ENCODE results near the gene ABCC11. TPM values are rescaled to one million over a fixed set of nuclear protein-coding genes. Genes with fewer than 3 reads are reported as not detected.

The ABCC11 gene
- total and polyA plus RNA-seq, 2 of the 4 experiments (the other 2 are of a cell fraction): 0.09 to 0.18 TPM

- ATAC-seq (ENCODE audit: low read depth): no peak
- no TSS peak for BruUV-seq (replicated peaks)
- no peaks in the 10 kb centered on the region for H3K27me3 ChIP-seq (ENCODE audit: control insufficient read depth, insufficient read depth, low read length)
- intact Hi-C loops (cut with micrococcal nuclease): no loop called here
- H3K4me1 ChIP-seq (ENCODE audit: control insufficient read depth, insufficient read depth, low read length): peaks cover 2% of the 10 kb centered on the region
- no peak for DNase-seq
- no peak overlapping the region for H3K9ac ChIP-seq (ENCODE audit: low read depth, low read length)
- no peak overlapping the region for H3K23ac ChIP-seq (ENCODE audit: low read depth, low read length)
- no peak overlapping the region for H2BK20ac ChIP-seq (ENCODE audit: low read depth, low read length)
- H2AK9ac ChIP-seq (replicated peaks; ENCODE audit: low read depth, low read length, poor library complexity): no peak overlapping the region
- dilution Hi-C loops (cut with HindIII; ENCODE audit: low sequenced_read_pairs, unreplicated experiment): no loop called here
- no peak overlapping the region for H4K91ac ChIP-seq (ENCODE audit: insufficient read depth, low read depth, low read length)
- no peak overlapping the region for H3K14ac ChIP-seq (replicated peaks; ENCODE audit: low read depth, low read length)
- no CpG with 5 or more reads among the region's 2 CpGs for WGBS, 2 experiments (ENCODE audit: extremely low coverage in 2 of 2, insufficient read length in 1 of 2)
- H3K27ac ChIP-seq (ENCODE audit: insufficient read depth, low read length): no peak overlapping the region
- no peak overlapping the region for H2BK120ac ChIP-seq (ENCODE audit: low read depth, low read length)
- no peak for TF ChIP-seq RCOR1 (IDR thresholded peaks at IDR 0.05; ENCODE audit: insufficient replicate concordance, low read length)
- TF ChIP-seq CEBPB (IDR thresholded peaks at IDR 0.05; ENCODE audit: low read depth, low read length): no peak
- no peak for TF ChIP-seq USF2 (IDR thresholded peaks at IDR 0.05; ENCODE audit: low read depth, low read length)
- no peak for TF ChIP-seq FOS (IDR thresholded peaks at IDR 0.05; ENCODE audit: low read depth, low read length)
- TF ChIP-seq CTCF (conservative IDR thresholded peaks at IDR 0.05; ENCODE audit: low read depth, low read length): no peak
- no peak for TF ChIP-seq POLR2A (IDR thresholded peaks at IDR 0.05; ENCODE audit: low read depth, low read length)
- TF ChIP-seq RAD21 (IDR thresholded peaks at IDR 0.05; ENCODE audit: low read length): no peak
- TF ChIP-seq MAFK (IDR thresholded peaks at IDR 0.05; ENCODE audit: low read depth, low read length): no peak
- TF ChIP-seq BHLHE40 (IDR thresholded peaks at IDR 0.05; ENCODE audit: low read depth, low read length): no peak
- no peak for TF ChIP-seq SMC3 (IDR thresholded peaks at IDR 0.05; ENCODE audit: low read depth, low read length)
- TF ChIP-seq CHD1 (IDR thresholded peaks at IDR 0.05; ENCODE audit: low read depth, low read length): no peak
- TF ChIP-seq RFX5 (IDR thresholded peaks at IDR 0.05; ENCODE audit: low read depth, low read length): no peak
- no peak for TF ChIP-seq MXI1 (IDR thresholded peaks at IDR 0.05; ENCODE audit: borderline replicate concordance, low read depth, low read length)
- TF ChIP-seq ELK1 (IDR thresholded peaks at IDR 0.05; ENCODE audit: borderline replicate concordance, low read depth, low read length): no peak
- TF ChIP-seq MAZ (IDR thresholded peaks at IDR 0.05; ENCODE audit: borderline replicate concordance, low read depth, low read length): no peak
- H3K18ac ChIP-seq (ENCODE audit: low read depth, low read length): no peak overlapping the region
- H3K79me1 ChIP-seq (ENCODE audit: low read depth in 1 of 2, low read length in 2 of 2): peaks cover 36 to 37% of the 10 kb centered on the region in 2 experiments
- no peak overlapping the region for H2BK15ac ChIP-seq (ENCODE audit: low read depth, low read length)
- H4K5ac ChIP-seq (ENCODE audit: low read depth, low read length): no peak overlapping the region
- no peaks in the 10 kb centered on the region for H3K9me3 ChIP-seq (ENCODE audit: control insufficient read depth, insufficient read depth, low read length)
- peaks cover 8% of the 10 kb centered on the region for H3K36me3 ChIP-seq (ENCODE audit: control insufficient read depth, insufficient read depth, low read length)
- H3K4me2 ChIP-seq (ENCODE audit: low read depth, low read length): no peak overlapping the region
- H3K4me3 ChIP-seq (ENCODE audit: insufficient read depth, low read depth, low read length): no peak overlapping the region
- H2AFZ ChIP-seq (replicated peaks; ENCODE audit: low read length, poor library complexity): no peak overlapping the region
- H4K20me1 ChIP-seq (ENCODE audit: insufficient read depth, low read length): peaks cover 3% of the 10 kb centered on the region; the same call in 1 of the 2 replicates
- POLR2A ChIA-PET (ENCODE audit: unreplicated experiment): no interaction called here
- H2BK5ac ChIP-seq (ENCODE audit: low read depth, low read length, poor library complexity, severe bottlenecking): no peak overlapping the region
- no peak overlapping the region for H3K56ac ChIP-seq (ENCODE audit: extremely low read depth, insufficient read depth, low read length)
- in situ Hi-C loops (cut with MboI; ENCODE audit: low sequenced_read_pairs): no loop called here
- no peak overlapping the region for H4K8ac ChIP-seq (ENCODE audit: low read depth in 2 of 2, low read length in 2 of 2)
- H2AK5ac ChIP-seq (ENCODE audit: low read depth, low read length): no peak overlapping the region
- 0 out of 2 replicates have a peak, but pooled peaks cover 2% of the 10 kb centered on the region for H3K9me1 ChIP-seq (ENCODE audit: insufficient read depth, low read length)
- H3K4ac ChIP-seq (ENCODE audit: low read depth, low read length): no peak overlapping the region
- CTCF ChIA-PET: no interaction called here
Measured at GRCh38 chr16:48280546-48280945, 33.2 kb upstream of the ABCC11 start.

Measured in IMR-90 (cell line).